HL-60 (cell line): ENCODE measurements around the gene ANKS1B.

Source experiments
- CTCF ChIP-seq: IDR thresholded peaks from one replicate; pipeline ENCODE4 v1.5.1; 2011; ENCODE audit warnings: low read length, control low read depth, inconsistent platforms; ENCODE audit not compliant: insufficient read depth
- GABPA ChIP-seq: IDR thresholded peaks from 2 replicates; pipeline ENCODE4 v1.6.1; 2012; ENCODE audit warnings: low read depth
- POLR2AphosphoS5 ChIP-seq: IDR thresholded peaks from 2 replicates; pipeline ENCODE4 v1.6.1; 2012; ENCODE audit warnings: low read depth
- REST ChIP-seq: IDR thresholded peaks from 2 replicates; pipeline ENCODE4 v1.6.1; 2012; ENCODE audit warnings: low read depth; ENCODE audit not compliant: insufficient replicate concordance
- SPI1 ChIP-seq: IDR thresholded peaks from 2 replicates; pipeline ENCODE4 v1.6.1; 2012; ENCODE audit warnings: low read depth, mild to moderate bottlenecking, borderline replicate concordance

DNA sequence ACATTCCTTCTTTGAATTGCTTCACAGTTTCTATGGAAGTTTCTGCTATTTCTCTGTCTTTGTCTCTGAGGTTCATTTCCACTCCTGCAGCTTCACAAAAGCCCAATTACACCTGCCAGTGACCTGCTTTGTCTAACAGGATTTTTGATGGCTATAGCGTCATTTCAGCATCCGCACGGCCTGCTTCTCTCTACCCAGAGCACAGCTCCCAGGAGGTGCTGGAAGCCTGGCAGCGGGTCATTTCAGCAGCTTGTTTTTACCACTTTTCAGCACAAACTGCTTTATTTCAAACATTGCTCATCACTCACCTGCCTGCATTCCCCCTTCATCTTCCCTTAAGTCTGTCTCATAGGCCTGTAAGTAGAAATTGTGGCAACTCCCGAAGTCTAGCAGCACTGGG lies 771.7 kb downstream of the ANKS1B start:
- TF ChIP-seq REST (no peak), CTCF (no peak), POLR2AphosphoS5 (no peak), GABPA (no peak), SPI1 (no peak)
